H1 (cell line): ENCODE measurements around the gene PPP1R12B. TPM values are rescaled to one million over a fixed set of nuclear protein-coding genes. Genes with fewer than 3 reads are reported as not detected.
A peak's percentile ranks its signal among the peaks of the same experiment; 100 is the strongest.

ENCODE experiments used
- CTCF ChIA-PET: fragments of 300-600 bp; sonication (Branson Sonifier 250); formaldehyde crosslinking; loops from one replicate; lab custom pipeline; 2021; ENCODE audit not compliant: partially characterized antibody; lab: Charles Lee
- POLR2A ChIA-PET: fragments of 300-600 bp; sonication (Branson Sonifier 250); formaldehyde crosslinking; loops from one replicate; lab custom pipeline; 2021; ENCODE audit warnings: inconsistent platforms; ENCODE audit not compliant: partially characterized antibody; lab: Charles Lee
- DNase-seq, 2 experiments: peaks; one replicate each; pipeline versions ENCODE4 v3.0.0 to v3.0.0-alpha.2; 2010 to 2022; ENCODE audit warnings: low spot score in 2 of 2, low read depth in 1 of 2, mixed read lengths in 1 of 2
- FAIRE-seq: peaks from 2 replicates; lab custom pipeline; 2011; peaks lifted over from hg19 to GRCh38; lab: Jason Lieb, UNC
- H2AFZ ChIP-seq: 2 replicates; pipeline ENCODE4 v1.8.1; 2012; ENCODE audit warnings: low read length, inconsistent platforms
- H2AK5ac ChIP-seq: 2 replicates; pipeline ENCODE4 v1.6.1; 2013; ENCODE audit warnings: low read depth, low read length
- H2BK120ac ChIP-seq: replicated peaks from 2 replicates; pipeline ENCODE3; 2013; ENCODE audit warnings: low read depth, low read length, inconsistent platforms
- H2BK12ac ChIP-seq: 2 replicates; pipeline ENCODE4 v1.6.1; 2013; ENCODE audit warnings: low read depth, low read length
- H2BK15ac ChIP-seq: 2 replicates; pipeline ENCODE4 v1.6.1; 2013; ENCODE audit warnings: low read length
- H2BK20ac ChIP-seq: 2 replicates; pipeline ENCODE4 v1.6.1; 2013; ENCODE audit warnings: low read length
- H2BK5ac ChIP-seq: 2 replicates; pipeline ENCODE4 v1.6.1; 2013; ENCODE audit warnings: low read depth, low read length
- H3K14ac ChIP-seq: 2 replicates; pipeline ENCODE4 v1.6.1; 2013; ENCODE audit warnings: inconsistent platforms; ENCODE audit not compliant: insufficient read length
- H3K18ac ChIP-seq: 2 replicates; pipeline ENCODE4 v1.6.1; 2013; ENCODE audit warnings: low read length; ENCODE audit errors: extremely low read depth
- H3K23ac ChIP-seq: 2 replicates; pipeline ENCODE4 v1.6.1; 2013; ENCODE audit warnings: inconsistent platforms; ENCODE audit not compliant: insufficient read length
- H3K23me2 ChIP-seq: 2 replicates; pipeline ENCODE4 v1.6.1; 2013; ENCODE audit warnings: low read depth, low read length
- H3K27ac ChIP-seq: 2 replicates; pipeline ENCODE4 v1.6.1; 2011; ENCODE audit warnings: low read depth, low read length, inconsistent platforms
- H3K27me3 ChIP-seq, 4 experiments: replicated peaks in 1 of 4; 1 replicate in 1 of 4; 2 replicates in 3 of 4; pipeline versions ENCODE4 v1.6.1 to v1.8.1; 2011 to 2013; ENCODE audit warnings: low read length in 3 of 4, mild to moderate bottlenecking in 3 of 4, inconsistent platforms in 2 of 4, mixed read lengths in 2 of 4, moderate library complexity in 1 of 4; ENCODE audit not compliant: control insufficient read depth in 3 of 4, insufficient read depth in 3 of 4; ENCODE audit errors: extremely low read depth in 1 of 4
- H3K36me3 ChIP-seq, 4 experiments: 2 replicates each; pipeline versions ENCODE4 v1.6.1 to v1.8.1; 2011 to 2013; ENCODE audit warnings: mild to moderate bottlenecking in 4 of 4, low read length in 3 of 4, moderate library complexity in 2 of 4, control low read depth in 1 of 4, inconsistent platforms in 1 of 4; ENCODE audit not compliant: insufficient read depth in 4 of 4, control insufficient read depth in 2 of 4
- H3K4ac ChIP-seq: replicated peaks from 2 replicates; pipeline ENCODE3; 2013; ENCODE audit warnings: low read length, low read depth, mixed read lengths, inconsistent platforms; ENCODE audit not compliant: insufficient read length
- H3K4me1 ChIP-seq, 4 experiments: replicated peaks in 1 of 4; 1 replicate in 1 of 4; 2 replicates in 3 of 4; pipeline versions ENCODE4 v1.6.1 to v1.8.1; 2011 to 2013; ENCODE audit warnings: low read length in 3 of 4, inconsistent platforms in 2 of 4, mixed read lengths in 1 of 4; ENCODE audit not compliant: insufficient read depth in 4 of 4, control insufficient read depth in 3 of 4
- H3K4me2 ChIP-seq, 2 experiments: 2 replicates each; pipeline versions ENCODE4 v1.6.1 to v1.8.1; 2011 to 2013; ENCODE audit warnings: low read depth in 2 of 2, low read length in 2 of 2, control low read depth in 1 of 2, inconsistent platforms in 1 of 2, mild to moderate bottlenecking in 1 of 2; ENCODE audit not compliant: insufficient read depth in 1 of 2
- H3K4me3 ChIP-seq, 4 experiments: fragments of 200-600, 300-600 bp in 1 of 4; sonication (generic), shearing (Covaris generic), sonication (Bioruptor Twin) in 1 of 4; 2 replicates each; pipeline versions ENCODE4 v1.5.1 to v1.8.1; 2011 to 2016; ENCODE audit warnings: low read length in 4 of 4, low read depth in 3 of 4, control low read depth in 2 of 4, inconsistent platforms in 2 of 4, mild to moderate bottlenecking in 2 of 4, mixed read lengths in 1 of 4, moderate library complexity in 1 of 4; ENCODE audit not compliant: insufficient read depth in 2 of 4; ENCODE audit errors: extremely low read depth in 1 of 4
- H3K56ac ChIP-seq: replicated peaks from 2 replicates; pipeline ENCODE3; 2013; ENCODE audit warnings: low read depth, mild to moderate bottlenecking, mixed read lengths, low read length, inconsistent platforms; ENCODE audit not compliant: insufficient read length
- H3K79me1 ChIP-seq: 2 replicates; pipeline ENCODE4 v1.6.1; 2013; ENCODE audit warnings: low read depth, low read length, control low read depth
- H3K79me2 ChIP-seq, 2 experiments: 2 replicates each; pipeline versions ENCODE4 v1.6.1 to v1.8.1; 2012 to 2013; ENCODE audit warnings: low read length in 2 of 2, mild to moderate bottlenecking in 2 of 2, inconsistent platforms in 1 of 2; ENCODE audit not compliant: insufficient read depth in 2 of 2, control insufficient read depth in 1 of 2
- H3K9ac ChIP-seq, 4 experiments: replicated peaks in 1 of 4; 1 replicate in 1 of 4; 2 replicates in 3 of 4; pipeline versions ENCODE4 v1.6.1 to v1.8.1; 2011 to 2013; ENCODE audit warnings: low read depth in 3 of 4, low read length in 3 of 4, control low read depth in 2 of 4, mild to moderate bottlenecking in 2 of 4, moderate library complexity in 2 of 4, inconsistent platforms in 1 of 4; ENCODE audit errors: extremely low read depth in 1 of 4
- H3K9me3 ChIP-seq, 2 experiments: 2 replicates each; pipeline versions ENCODE4 v1.6.1 to v1.8.1; 2012 to 2013; ENCODE audit warnings: mild to moderate bottlenecking in 2 of 2, moderate library complexity in 2 of 2, control low read depth in 1 of 2, inconsistent platforms in 1 of 2, low read depth in 1 of 2, low read length in 1 of 2, mixed read lengths in 1 of 2; ENCODE audit not compliant: insufficient read depth in 2 of 2
- H4K20me1 ChIP-seq, 2 experiments: replicated peaks in 1 of 2; 2 replicates each; pipeline versions ENCODE3 to v1.8.1; 2011 to 2013; ENCODE audit warnings: inconsistent platforms in 2 of 2, low read length in 2 of 2, mild to moderate bottlenecking in 1 of 2; ENCODE audit not compliant: insufficient read depth in 2 of 2, control insufficient read depth in 1 of 2
- H4K5ac ChIP-seq: 2 replicates; pipeline ENCODE4 v1.6.1; 2013; ENCODE audit warnings: low read length, low read depth, mixed read lengths, inconsistent platforms; ENCODE audit not compliant: insufficient read length
- H4K8ac ChIP-seq: 2 replicates; pipeline ENCODE4 v1.8.0; 2013; ENCODE audit warnings: mild to moderate bottlenecking, moderate library complexity, low read length, inconsistent platforms; ENCODE audit not compliant: insufficient read depth; ENCODE audit errors: extremely low read depth
- H4K91ac ChIP-seq: replicated peaks from 2 replicates; pipeline ENCODE3; 2013; ENCODE audit warnings: low read length, mixed read lengths, inconsistent platforms; ENCODE audit not compliant: insufficient read length
- BACH1 ChIP-seq: IDR thresholded peaks from 2 replicates; pipeline ENCODE4 v1.6.1; 2012; ENCODE audit warnings: low read length, improper control_type of control experiment
- JUN ChIP-seq: IDR thresholded peaks from 2 replicates; pipeline ENCODE4 v1.6.1; 2011; ENCODE audit warnings: low read depth, mild to moderate bottlenecking, improper control_type of control experiment, low read length
- KDM4A ChIP-seq: IDR thresholded peaks from one replicate; pipeline ENCODE4 v1.7.1; 2012; ENCODE audit warnings: low read depth, mild to moderate bottlenecking, moderate library complexity, low read length, inconsistent platforms; ENCODE audit not compliant: severe bottlenecking
- RXRA ChIP-seq: IDR thresholded peaks from 2 replicates; pipeline ENCODE4 v1.6.1; 2011; ENCODE audit warnings: low read depth, mild to moderate bottlenecking, low read length, moderate library complexity; ENCODE audit not compliant: insufficient read depth
- SIX5 ChIP-seq: IDR thresholded peaks from 2 replicates; pipeline ENCODE4 v1.6.1; 2011; ENCODE audit warnings: mild to moderate bottlenecking, low read depth, low read length
- WGBS, 2 experiments: shearing (Covaris generic) in 1 of 2; methylation state at CpG; one replicate each; pipeline versions ENCODE4 v1.1.6 to v1.1.7; 2013 to 2015; ENCODE audit warnings: low lambda C conversion rate in 2 of 2, mixed read lengths in 2 of 2, inconsistent platforms in 1 of 2, low coverage in 1 of 2, missing lambda C conversion rate in 1 of 2; ENCODE audit not compliant: insufficient replicate concordance in 2 of 2, insufficient coverage in 1 of 2, insufficient read length in 1 of 2; ENCODE audit errors: extremely low coverage in 1 of 2, missing lambda C conversion rate in 1 of 2; 5-methylcytosine and 5-hydroxymethylcytosine counted together
- polyA plus RNA-seq, 7 experiments: library from polyadenylated mRNA; depleted of rRNA in 3 of 7; stranded (reverse) in 5 of 7; unstranded in 2 of 7; fragments of >200 nt in 5 of 7; fragments of 200-250 nt in 2 of 7; gene quantifications; 1 replicate in 5 of 7; 2 replicates in 1 of 7; 4 replicates in 1 of 7; pipeline versions ENCODE4 v1.2.1 to v1.2.3, GENCODE V29; 2011 to 2013; ENCODE audit warnings: missing spikeins in 2 of 7, mixed read lengths in 2 of 7
- total RNA-seq: library from RNA; stranded (reverse); fragmentation: NEBNext Ultra II Directional; extraction: Animal tissue kit (Norgen Biotek cat#: 25700); gene quantifications from 2 replicates; pipeline ENCODE4 v1.2.1, GENCODE V29; 2021

Gene PPP1R12B
- total and polyA plus RNA-seq, 2 of the 8 experiments (the other 6 are each of a cell fraction or from before 2014, with no cell fraction given): 7.9 to 18.7 TPM

DNA sequence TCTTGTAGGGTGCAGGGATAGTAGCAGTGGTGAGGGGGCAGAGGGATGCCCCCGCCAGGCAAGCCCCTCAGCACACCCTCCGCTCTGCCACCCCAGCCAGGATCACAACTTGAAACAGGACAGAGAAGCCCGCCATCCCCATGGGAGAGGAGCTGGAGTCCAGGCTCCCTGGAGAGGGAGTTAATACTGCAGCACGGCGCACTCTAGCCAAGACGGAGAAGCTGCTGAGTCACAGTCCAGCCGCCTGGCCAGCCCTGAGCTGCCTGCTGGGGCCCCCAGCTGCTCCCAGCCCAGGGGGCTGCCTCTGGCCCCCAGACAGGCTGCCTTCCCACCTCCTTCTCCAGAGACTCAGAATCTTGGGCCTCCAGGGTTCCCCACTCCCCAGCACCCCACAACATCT lies 274.6 kb downstream of the PPP1R12B start:
- Histone ChIP-seq H2BK20ac (peak overlapping the region; percentile 32; the same call in 1 of the 2 replicates), H3K4me2 (no peak overlapping the region), H3K23me2 (peaks cover 11% of the 10 kb centered on the region; the same call in 1 of the 2 replicates), H3K4ac (no peak overlapping the region), H2BK120ac (no peak overlapping the region), H4K5ac (no peak overlapping the region), H2AFZ (no peak overlapping the region), H4K8ac (peak overlapping the region; percentile 42; the same call in 1 of the 2 replicates), H3K23ac (no peak overlapping the region), H2BK5ac (no peak overlapping the region), H2BK12ac (no peak overlapping the region), H2BK15ac (no peak overlapping the region), H3K79me1 (peaks cover 7% of the 10 kb centered on the region), H4K91ac (no peak overlapping the region), H3K9me3 (no peaks in the 10 kb centered on the region), H3K56ac (no peak overlapping the region), H3K27me3 (no peaks in the 10 kb centered on the region), H3K27ac (no peak overlapping the region), H3K4me3 (no peak overlapping the region), H3K79me2 (no peaks in the 10 kb centered on the region), H2AK5ac (no peak overlapping the region), H3K18ac (no peak overlapping the region; the same call in 1 of the 2 replicates), H3K9ac (no peak overlapping the region), H4K20me1 (peaks cover 0 to 7% of the 10 kb centered on the region in 2 experiments), H3K14ac (no peak overlapping the region), H3K4me1 (peaks cover 6 to 21% (median 12%) of the 10 kb centered on the region in 4 experiments), H3K36me3 (no peaks in the 10 kb centered on the region; a peak in 1 of 8 replicates)
- TF ChIP-seq RXRA: no peak
- TF ChIP-seq BACH1: 0 out of 2 replicates have a peak, but pooled peaks have one; percentile 12
- TF ChIP-seq KDM4A: no peak
- TF ChIP-seq JUN: no peak
- TF ChIP-seq SIX5: no peak
- CTCF ChIA-PET: interaction anchor here (0.8 to 2.1 kb wide), 7 partner anchors 8 to 87 kb away, joined by 3 to 7 read pairs (median 3); partner anchors contain the start of gene SYT2
- DNase-seq (no peak), FAIRE-seq (no peak)
- POLR2A ChIA-PET: no interaction called here
- 74% methylated on average over 7 of the region's 7 CpGs; no CpG with 5 or more reads in 1 of the 2 experiments for WGBS, 2 experiments
